Fibroblast of lung (primary cell): Measurements from ENCODE around the gene LAP3. TPM values are rescaled to one million over a fixed set of nuclear protein-coding genes. Genes with fewer than 3 reads are reported as not detected.

Experiments used
- DNase-seq, 2 donors: peaks; one replicate each; pipeline versions ENCODE4 v3.0.0 to v3.0.0-alpha.2; 2010; ENCODE audit warnings: low read depth in 2 of 2
- H2AFZ ChIP-seq: 2 replicates; pipeline ENCODE4 v1.5.1; 2012; ENCODE audit warnings: low read length, control low read depth, inconsistent platforms
- H3K27ac ChIP-seq: 2 replicates; pipeline ENCODE4 v1.5.1; 2011; ENCODE audit warnings: low read length, control low read depth; ENCODE audit not compliant: insufficient read depth
- H3K27me3 ChIP-seq: 2 replicates; pipeline ENCODE4 v1.5.1; 2011; ENCODE audit warnings: mild to moderate bottlenecking, low read length; ENCODE audit not compliant: control insufficient read depth, insufficient read depth
- H3K36me3 ChIP-seq: 2 replicates; pipeline ENCODE4 v1.5.1; 2011; ENCODE audit warnings: low read length; ENCODE audit not compliant: control insufficient read depth, insufficient read depth
- H3K4me1 ChIP-seq: 2 replicates; pipeline ENCODE4 v1.5.1; 2011; ENCODE audit warnings: low read length; ENCODE audit not compliant: control insufficient read depth, insufficient read depth; ENCODE audit errors: extremely low read depth
- H3K4me2 ChIP-seq: 2 replicates; pipeline ENCODE4 v1.5.1; 2011; ENCODE audit warnings: low read length, control low read depth; ENCODE audit not compliant: insufficient read depth; ENCODE audit errors: extremely low read depth
- H3K4me3 ChIP-seq, 4 experiments: fragments of 200-600 bp in 1 of 4; sonication (generic) in 1 of 4; replicated peaks in 1 of 4; 2 replicates each; pipeline ENCODE4 v1.5.1; 2011 to 2016; ENCODE audit warnings: low read length in 4 of 4, low read depth in 3 of 4, mild to moderate bottlenecking in 3 of 4, control low read depth in 2 of 4, inconsistent platforms in 1 of 4, mixed read lengths in 1 of 4; ENCODE audit not compliant: insufficient read depth in 1 of 4; ENCODE audit errors: control extremely low read depth in 1 of 4
- H3K79me2 ChIP-seq: 2 replicates; pipeline ENCODE4 v1.5.1; 2012; ENCODE audit warnings: mild to moderate bottlenecking, low read length, inconsistent platforms; ENCODE audit not compliant: control insufficient read depth, insufficient read depth
- H3K9ac ChIP-seq: 2 replicates; pipeline ENCODE4 v1.5.1; 2011; ENCODE audit warnings: mild to moderate bottlenecking, low read length, control low read depth; ENCODE audit not compliant: insufficient read depth
- H3K9me3 ChIP-seq: 2 replicates; pipeline ENCODE4 v1.5.1; 2012; ENCODE audit warnings: low read depth, low read length; ENCODE audit not compliant: control insufficient read depth, insufficient read depth
- H4K20me1 ChIP-seq: 2 replicates; pipeline ENCODE4 v1.5.1; 2011; ENCODE audit warnings: low read length; ENCODE audit not compliant: control insufficient read depth, insufficient read depth; ENCODE audit errors: extremely low read depth
- CTCF ChIP-seq, 2 donors: IDR thresholded peaks in 1 of 2; conservative IDR thresholded peaks in 1 of 2; 1 replicate in 1 of 2; 2 replicates in 1 of 2; pipeline ENCODE4 v1.5.1; 2011 to 2012; ENCODE audit warnings: low read length in 2 of 2, control low read depth in 1 of 2, inconsistent platforms in 1 of 2, low read depth in 1 of 2, mild to moderate bottlenecking in 1 of 2
- EZH2 ChIP-seq: IDR thresholded peaks from 2 replicates; pipeline ENCODE4 v1.5.1; 2012; ENCODE audit warnings: low read length, control low read depth, mild to moderate bottlenecking; ENCODE audit errors: missing control alignments
- polyA plus RNA-seq, 2 donors: library from polyadenylated mRNA; depleted of rRNA in 1 of 2; stranded (reverse) in 1 of 2; unstranded in 1 of 2; fragments of >200 nt; gene quantifications; 2 replicates each; pipeline ENCODE4 v1.2.1, GENCODE V29; 2011 to 2012; ENCODE audit warnings: missing spikeins in 1 of 2
- total RNA-seq: library from RNA; depleted of rRNA; stranded (reverse); fragments of >200 nt; gene quantifications from 2 replicates; pipeline ENCODE4 v1.2.1, GENCODE V29; 2014

Gene LAP3
- total and polyA plus RNA-seq, 2 donors (not counting 1 experiment from before 2014, with no cell fraction given), result 80.8 to 116 TPM

GRCh38 chr4:17639136-17639535 is 62.1 kb downstream of the LAP3 start:
- Histone ChIP-seq H3K79me2 (no peaks in the 10 kb centered on the region), H3K4me2 (no peak overlapping the region), H3K36me3 (peaks cover 4% of the 10 kb centered on the region), H3K9ac (no peak overlapping the region), H4K20me1 (no peaks in the 10 kb centered on the region), H2AFZ (no peak overlapping the region), H3K9me3 (no peaks in the 10 kb centered on the region), H3K27ac (no peak overlapping the region), H3K4me3 (no peak overlapping the region), H3K4me1 (no peaks in the 10 kb centered on the region), H3K27me3 (no peaks in the 10 kb centered on the region)
- no peak for DNase-seq
- TF ChIP-seq CTCF (conservative IDR thresholded peaks at IDR 0.05 in 1 of 2, IDR thresholded peaks at IDR 0.05 in 1 of 2; ENCODE audit: low read depth in 1 of 2, low read length in 2 of 2) (no peak), EZH2 (no peak)

GRCh38 chr4:17642398-17642783 is 65.4 kb downstream of the LAP3 start:
- TF ChIP-seq EZH2 (no peak), CTCF (conservative IDR thresholded peaks at IDR 0.05 in 1 of 2, IDR thresholded peaks at IDR 0.05 in 1 of 2; ENCODE audit: low read depth in 1 of 2, low read length in 2 of 2) (no peak)
- H3K4me1 ChIP-seq, result no peaks in the 10 kb centered on the region
- H3K27ac ChIP-seq, result no peak overlapping the region
- no peaks in the 10 kb centered on the region for H3K79me2 ChIP-seq
- no peak overlapping the region for H3K4me3 ChIP-seq
- no peak overlapping the region for H3K9ac ChIP-seq
- no peaks in the 10 kb centered on the region for H4K20me1 ChIP-seq
- peaks cover 2% of the 10 kb centered on the region for H3K36me3 ChIP-seq
- no peaks in the 10 kb centered on the region for H3K9me3 ChIP-seq
- no peak overlapping the region for H3K4me2 ChIP-seq
- no peak for DNase-seq
- no peaks in the 10 kb centered on the region for H3K27me3 ChIP-seq
- no peak overlapping the region for H2AFZ ChIP-seq

GRCh38 chr4:17646693-17647092 is 69.7 kb downstream of the LAP3 start:
- Histone ChIP-seq H3K4me3 (no peak overlapping the region), H3K27me3 (no peaks in the 10 kb centered on the region), H3K36me3 (no peaks in the 10 kb centered on the region), H3K4me1 (no peaks in the 10 kb centered on the region), H3K9me3 (no peaks in the 10 kb centered on the region), H3K27ac (no peak overlapping the region), H2AFZ (no peak overlapping the region), H4K20me1 (no peaks in the 10 kb centered on the region), H3K4me2 (no peak overlapping the region), H3K9ac (no peak overlapping the region), H3K79me2 (no peaks in the 10 kb centered on the region)
- no peak for DNase-seq
- TF ChIP-seq CTCF (conservative IDR thresholded peaks at IDR 0.05 in 1 of 2, IDR thresholded peaks at IDR 0.05 in 1 of 2; ENCODE audit: low read depth in 1 of 2, low read length in 2 of 2), result no peak
- TF ChIP-seq EZH2, result no peak
